ENCODE measurements around the gene AFAP1L2.

DNA sequence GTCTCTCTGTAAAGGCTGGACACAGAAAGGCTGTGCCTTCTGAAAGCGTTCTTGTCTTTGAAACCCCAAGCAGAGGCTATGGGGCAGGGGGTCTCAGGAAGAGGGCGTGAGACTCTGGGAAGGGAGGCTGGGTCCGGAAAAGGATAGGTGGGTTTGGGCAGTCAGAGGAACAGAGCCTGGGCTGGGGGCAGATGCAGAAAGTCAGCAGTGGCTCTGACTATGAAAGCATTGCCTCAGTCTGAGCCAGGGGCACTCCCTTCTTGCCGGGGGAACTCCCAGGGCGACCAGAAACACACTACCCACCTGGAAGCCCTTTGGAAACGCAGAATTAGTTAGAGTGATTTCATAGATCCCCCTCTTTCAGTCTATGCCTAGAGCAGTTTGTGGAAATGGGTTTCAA is 93.3 kb downstream of the AFAP1L2 start:
- TF ChIP-seq, protein P1, sequence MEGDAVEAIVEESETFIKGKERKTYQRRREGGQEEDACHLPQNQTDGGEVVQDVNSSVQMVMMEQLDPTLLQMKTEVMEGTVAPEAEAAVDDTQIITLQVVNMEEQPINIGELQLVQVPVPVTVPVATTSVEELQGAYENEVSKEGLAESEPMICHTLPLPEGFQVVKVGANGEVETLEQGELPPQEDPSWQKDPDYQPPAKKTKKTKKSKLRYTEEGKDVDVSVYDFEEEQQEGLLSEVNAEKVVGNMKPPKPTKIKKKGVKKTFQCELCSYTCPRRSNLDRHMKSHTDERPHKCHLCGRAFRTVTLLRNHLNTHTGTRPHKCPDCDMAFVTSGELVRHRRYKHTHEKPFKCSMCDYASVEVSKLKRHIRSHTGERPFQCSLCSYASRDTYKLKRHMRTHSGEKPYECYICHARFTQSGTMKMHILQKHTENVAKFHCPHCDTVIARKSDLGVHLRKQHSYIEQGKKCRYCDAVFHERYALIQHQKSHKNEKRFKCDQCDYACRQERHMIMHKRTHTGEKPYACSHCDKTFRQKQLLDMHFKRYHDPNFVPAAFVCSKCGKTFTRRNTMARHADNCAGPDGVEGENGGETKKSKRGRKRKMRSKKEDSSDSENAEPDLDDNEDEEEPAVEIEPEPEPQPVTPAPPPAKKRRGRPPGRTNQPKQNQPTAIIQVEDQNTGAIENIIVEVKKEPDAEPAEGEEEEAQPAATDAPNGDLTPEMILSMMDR (IDR thresholded peaks at IDR 0.05; ENCODE audit: poor library complexity, severe bottlenecking), result no peak
- TF ChIP-seq POLR2AphosphoS5 (IDR thresholded peaks at IDR 0.05) (no peak), MXI1 (conservative IDR thresholded peaks at IDR 0.05; ENCODE audit: poor library complexity, severe bottlenecking) (no peak), SMC3 (conservative IDR thresholded peaks at IDR 0.05; ENCODE audit: poor library complexity) (no peak), RAD21 (conservative IDR thresholded peaks at IDR 0.05) (no peak)
- TF ChIP-seq, protein P2, sequence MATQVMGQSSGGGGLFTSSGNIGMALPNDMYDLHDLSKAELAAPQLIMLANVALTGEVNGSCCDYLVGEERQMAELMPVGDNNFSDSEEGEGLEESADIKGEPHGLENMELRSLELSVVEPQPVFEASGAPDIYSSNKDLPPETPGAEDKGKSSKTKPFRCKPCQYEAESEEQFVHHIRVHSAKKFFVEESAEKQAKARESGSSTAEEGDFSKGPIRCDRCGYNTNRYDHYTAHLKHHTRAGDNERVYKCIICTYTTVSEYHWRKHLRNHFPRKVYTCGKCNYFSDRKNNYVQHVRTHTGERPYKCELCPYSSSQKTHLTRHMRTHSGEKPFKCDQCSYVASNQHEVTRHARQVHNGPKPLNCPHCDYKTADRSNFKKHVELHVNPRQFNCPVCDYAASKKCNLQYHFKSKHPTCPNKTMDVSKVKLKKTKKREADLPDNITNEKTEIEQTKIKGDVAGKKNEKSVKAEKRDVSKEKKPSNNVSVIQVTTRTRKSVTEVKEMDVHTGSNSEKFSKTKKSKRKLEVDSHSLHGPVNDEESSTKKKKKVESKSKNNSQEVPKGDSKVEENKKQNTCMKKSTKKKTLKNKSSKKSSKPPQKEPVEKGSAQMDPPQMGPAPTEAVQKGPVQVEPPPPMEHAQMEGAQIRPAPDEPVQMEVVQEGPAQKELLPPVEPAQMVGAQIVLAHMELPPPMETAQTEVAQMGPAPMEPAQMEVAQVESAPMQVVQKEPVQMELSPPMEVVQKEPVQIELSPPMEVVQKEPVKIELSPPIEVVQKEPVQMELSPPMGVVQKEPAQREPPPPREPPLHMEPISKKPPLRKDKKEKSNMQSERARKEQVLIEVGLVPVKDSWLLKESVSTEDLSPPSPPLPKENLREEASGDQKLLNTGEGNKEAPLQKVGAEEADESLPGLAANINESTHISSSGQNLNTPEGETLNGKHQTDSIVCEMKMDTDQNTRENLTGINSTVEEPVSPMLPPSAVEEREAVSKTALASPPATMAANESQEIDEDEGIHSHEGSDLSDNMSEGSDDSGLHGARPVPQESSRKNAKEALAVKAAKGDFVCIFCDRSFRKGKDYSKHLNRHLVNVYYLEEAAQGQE (IDR thresholded peaks at IDR 0.05; ENCODE audit: borderline replicate concordance), result no peak

All from neural cell (in vitro differentiated cells).